Measurements from ENCODE around the gene TBC1D5.

DNA sequence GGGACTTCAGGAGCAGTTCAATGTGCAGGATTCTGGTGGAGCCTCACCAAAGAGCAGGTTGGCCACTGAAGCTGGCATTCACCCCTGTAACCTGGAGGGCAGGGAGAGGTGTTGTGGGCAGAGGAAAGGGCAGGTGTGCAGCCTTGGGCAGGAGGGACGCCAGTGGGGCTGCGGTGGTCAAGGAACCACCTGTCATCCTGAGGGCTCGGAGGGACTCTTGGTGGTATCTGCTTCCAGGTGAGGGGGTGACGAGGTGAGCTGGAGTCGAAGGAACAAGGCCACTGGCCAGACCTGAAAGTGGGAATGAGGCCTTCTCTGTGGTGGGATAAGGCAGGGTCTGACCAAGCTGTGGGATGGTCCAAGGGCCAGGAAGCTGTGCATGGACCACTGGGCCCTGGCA, 588.2 kb downstream of the TBC1D5 start:
- TF ChIP-seq, protein P1, sequence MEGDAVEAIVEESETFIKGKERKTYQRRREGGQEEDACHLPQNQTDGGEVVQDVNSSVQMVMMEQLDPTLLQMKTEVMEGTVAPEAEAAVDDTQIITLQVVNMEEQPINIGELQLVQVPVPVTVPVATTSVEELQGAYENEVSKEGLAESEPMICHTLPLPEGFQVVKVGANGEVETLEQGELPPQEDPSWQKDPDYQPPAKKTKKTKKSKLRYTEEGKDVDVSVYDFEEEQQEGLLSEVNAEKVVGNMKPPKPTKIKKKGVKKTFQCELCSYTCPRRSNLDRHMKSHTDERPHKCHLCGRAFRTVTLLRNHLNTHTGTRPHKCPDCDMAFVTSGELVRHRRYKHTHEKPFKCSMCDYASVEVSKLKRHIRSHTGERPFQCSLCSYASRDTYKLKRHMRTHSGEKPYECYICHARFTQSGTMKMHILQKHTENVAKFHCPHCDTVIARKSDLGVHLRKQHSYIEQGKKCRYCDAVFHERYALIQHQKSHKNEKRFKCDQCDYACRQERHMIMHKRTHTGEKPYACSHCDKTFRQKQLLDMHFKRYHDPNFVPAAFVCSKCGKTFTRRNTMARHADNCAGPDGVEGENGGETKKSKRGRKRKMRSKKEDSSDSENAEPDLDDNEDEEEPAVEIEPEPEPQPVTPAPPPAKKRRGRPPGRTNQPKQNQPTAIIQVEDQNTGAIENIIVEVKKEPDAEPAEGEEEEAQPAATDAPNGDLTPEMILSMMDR (IDR thresholded peaks at IDR 0.05; ENCODE audit: low read depth, low read length, poor library complexity, severe bottlenecking), result no peak
- no peak for TF ChIP-seq EZH2phosphoT487 (IDR thresholded peaks at IDR 0.05; ENCODE audit: borderline replicate concordance, low read length)
